Measurements from ENCODE around the gene S100PBP.

Gene S100PBP

GRCh38 chr1:32870615-32871363 is 53.3 kb downstream of the S100PBP start, which contains the start of gene FNDC5:
Gene FNDC5 (minus strand): TSS chr1:32870912.
- Histone ChIP-seq H3K4me2 (ENCODE audit: low read length, poor library complexity, severe bottlenecking) (peak within 1 kb of the TSS; percentile 92), H2BK12ac (ENCODE audit: low read length in 2 of 2) (peak within 1 kb of the TSS in 1 of 2 experiments; percentile 70), H3K36me3 (ENCODE audit: control insufficient read depth in 1 of 2, insufficient read depth in 2 of 2, low read depth in 1 of 2, low read length in 2 of 2) (peaks cover 0 to 8% of the 10 kb centered on the region in 2 experiments), H2BK120ac (ENCODE audit: low read depth, low read length) (no peak within 1 kb of the TSS), H2BK15ac (ENCODE audit: low read depth, poor library complexity, severe bottlenecking) (peak within 1 kb of the TSS; percentile 6), H3K9ac (ENCODE audit: low read length) (peak within 1 kb of the TSS; percentile 65), H3K18ac (ENCODE audit: low read depth in 1 of 2, low read length in 2 of 2) (peak within 1 kb of the TSS in 1 of 2 experiments; percentile 48), H3K9me3 (ENCODE audit: control insufficient read depth, low read length) (no peaks in the 10 kb centered on the region), H3K14ac (ENCODE audit: low read length in 2 of 2) (peak within 1 kb of the TSS in 1 of 2 experiments; percentile 87), H3K4me1 (ENCODE audit: control insufficient read depth, insufficient read depth, low read depth, low read length) (peaks cover 16% of the 10 kb centered on the region), H3K79me1 (replicated peaks; ENCODE audit: low read length, poor library complexity, severe bottlenecking) (no peaks in the 10 kb centered on the region), H3K23ac (ENCODE audit: low read length in 2 of 2) (peak within 1 kb of the TSS; percentile 26 to 27), H3K4me3 (ENCODE audit: insufficient read depth in 1 of 2, low read depth in 1 of 2, low read length in 2 of 2) (peak within 1 kb of the TSS; percentile 52 to 70), H3K4ac (ENCODE audit: low read depth in 1 of 2, low read length in 2 of 2) (no peak within 1 kb of the TSS), H2AFZ (ENCODE audit: low read depth, low read length) (no peak within 1 kb of the TSS), H3K27me3 (ENCODE audit: control insufficient read depth in 1 of 2, insufficient read depth in 1 of 2, low read length in 2 of 2) (peaks cover 31 to 33% of the 10 kb centered on the region in 2 experiments), H3K27ac (ENCODE audit: low read length, poor library complexity, severe bottlenecking) (no peak within 1 kb of the TSS), H4K91ac (ENCODE audit: low read length) (no peak within 1 kb of the TSS), H2AK5ac (ENCODE audit: low read length, severe bottlenecking) (no peak within 1 kb of the TSS), H4K8ac (ENCODE audit: low read length) (peak within 1 kb of the TSS; percentile 14), H2BK5ac (ENCODE audit: low read depth, low read length, poor library complexity, severe bottlenecking) (no peak within 1 kb of the TSS)
- WGBS: 5% methylated on average over 46 of the region's 99 CpGs
- DNase-seq: peak; percentile 17

GRCh38 chr1:32871364-32872191 is 54.1 kb downstream of the S100PBP start:
- Histone ChIP-seq H3K4ac (ENCODE audit: low read depth in 1 of 2, low read length in 2 of 2) (no peak overlapping the region), H3K27me3 (ENCODE audit: control insufficient read depth in 1 of 2, insufficient read depth in 1 of 2, low read length in 2 of 2) (peaks cover 31 to 38% of the 10 kb centered on the region in 2 experiments), H3K9ac (ENCODE audit: low read length) (peak overlapping the region; percentile 65), H2AFZ (ENCODE audit: low read depth, low read length) (no peak overlapping the region), H3K23ac (ENCODE audit: low read length in 2 of 2) (peak overlapping the region; percentile 26 to 27), H3K36me3 (ENCODE audit: control insufficient read depth in 1 of 2, insufficient read depth in 2 of 2, low read depth in 1 of 2, low read length in 2 of 2) (peaks cover 0 to 8% of the 10 kb centered on the region in 2 experiments), H4K91ac (ENCODE audit: low read length) (no peak overlapping the region), H3K14ac (ENCODE audit: low read length in 2 of 2) (peak overlapping the region in 1 of 2 experiments; percentile 87), H3K18ac (ENCODE audit: low read depth in 1 of 2, low read length in 2 of 2) (peak overlapping the region in 1 of 2 experiments; percentile 48), H2BK15ac (ENCODE audit: low read depth, poor library complexity, severe bottlenecking) (no peak overlapping the region), H4K8ac (ENCODE audit: low read length) (peak overlapping the region; percentile 1), H3K9me3 (ENCODE audit: control insufficient read depth, low read length) (no peaks in the 10 kb centered on the region), H3K27ac (ENCODE audit: low read length, poor library complexity, severe bottlenecking) (no peak overlapping the region), H2BK5ac (ENCODE audit: low read depth, low read length, poor library complexity, severe bottlenecking) (no peak overlapping the region), H2AK5ac (ENCODE audit: low read length, severe bottlenecking) (no peak overlapping the region), H3K4me2 (ENCODE audit: low read length, poor library complexity, severe bottlenecking) (peak overlapping the region; percentile 92), H3K4me1 (ENCODE audit: control insufficient read depth, insufficient read depth, low read depth, low read length) (peaks cover 18% of the 10 kb centered on the region), H3K79me1 (replicated peaks; ENCODE audit: low read length, poor library complexity, severe bottlenecking) (no peaks in the 10 kb centered on the region), H3K4me3 (ENCODE audit: insufficient read depth in 1 of 2, low read depth in 1 of 2, low read length in 2 of 2) (peak overlapping the region; percentile 52 to 70), H2BK120ac (ENCODE audit: low read depth, low read length) (no peak overlapping the region), H2BK12ac (ENCODE audit: low read length in 2 of 2) (peak overlapping the region in 1 of 2 experiments; percentile 70)
- DNase-seq: peak; percentile 11
- WGBS: 43% methylated on average over 10 of the region's 13 CpGs

GRCh38 chr1:32872192-32872460 is 54.7 kb downstream of the S100PBP start:
- no peaks in the 10 kb centered on the region for H3K79me1 ChIP-seq (replicated peaks; ENCODE audit: low read length, poor library complexity, severe bottlenecking)
- H3K4ac ChIP-seq (ENCODE audit: low read depth in 1 of 2, low read length in 2 of 2): no peak overlapping the region
- H2BK15ac ChIP-seq (ENCODE audit: low read depth, poor library complexity, severe bottlenecking): no peak overlapping the region
- no peak for DNase-seq
- H2BK5ac ChIP-seq (ENCODE audit: low read depth, low read length, poor library complexity, severe bottlenecking): peak overlapping the region; percentile 3
- H4K91ac ChIP-seq (ENCODE audit: low read length): no peak overlapping the region
- H4K8ac ChIP-seq (ENCODE audit: low read length): no peak overlapping the region
- H3K4me2 ChIP-seq (ENCODE audit: low read length, poor library complexity, severe bottlenecking): no peak overlapping the region
- no peak overlapping the region for H3K14ac ChIP-seq (ENCODE audit: low read length in 2 of 2)
- H2BK120ac ChIP-seq (ENCODE audit: low read depth, low read length): no peak overlapping the region
- no peak overlapping the region for H3K27ac ChIP-seq (ENCODE audit: low read length, poor library complexity, severe bottlenecking)
- H3K9ac ChIP-seq (ENCODE audit: low read length): no peak overlapping the region
- no peak overlapping the region for H2AFZ ChIP-seq (ENCODE audit: low read depth, low read length)
- H3K36me3 ChIP-seq (ENCODE audit: control insufficient read depth in 1 of 2, insufficient read depth in 2 of 2, low read depth in 1 of 2, low read length in 2 of 2): peaks cover 0 to 8% of the 10 kb centered on the region in 2 experiments
- peaks cover 35 to 42% of the 10 kb centered on the region in 2 experiments for H3K27me3 ChIP-seq (ENCODE audit: control insufficient read depth in 1 of 2, insufficient read depth in 1 of 2, low read length in 2 of 2)
- H3K4me3 ChIP-seq (ENCODE audit: insufficient read depth in 1 of 2, low read depth in 1 of 2, low read length in 2 of 2): peak overlapping the region in 1 of 2 experiments; percentile 0
- H3K23ac ChIP-seq (ENCODE audit: low read length in 2 of 2): no peak overlapping the region
- H3K9me3 ChIP-seq (ENCODE audit: control insufficient read depth, low read length): no peaks in the 10 kb centered on the region
- H2AK5ac ChIP-seq (ENCODE audit: low read length, severe bottlenecking): no peak overlapping the region
- no peak overlapping the region for H3K18ac ChIP-seq (ENCODE audit: low read depth in 1 of 2, low read length in 2 of 2)
- WGBS: 62% methylated on average over 7 of the region's 7 CpGs
- H3K4me1 ChIP-seq (ENCODE audit: control insufficient read depth, insufficient read depth, low read depth, low read length): peaks cover 19% of the 10 kb centered on the region
- no peak overlapping the region for H2BK12ac ChIP-seq (ENCODE audit: low read length in 2 of 2)

GRCh38 chr1:32873484-32873883 is 56.0 kb downstream of the S100PBP start:
- 90% methylated on average over 4 of the region's 5 CpGs for WGBS
- Histone ChIP-seq H3K14ac (ENCODE audit: low read length in 2 of 2) (no peak overlapping the region), H3K36me3 (ENCODE audit: control insufficient read depth in 1 of 2, insufficient read depth in 2 of 2, low read depth in 1 of 2, low read length in 2 of 2) (no peaks in the 10 kb centered on the region), H3K9ac (ENCODE audit: low read length) (no peak overlapping the region), H3K4me2 (ENCODE audit: low read length, poor library complexity, severe bottlenecking) (no peak overlapping the region), H2BK120ac (ENCODE audit: low read depth, low read length) (no peak overlapping the region), H3K23ac (ENCODE audit: low read length in 2 of 2) (no peak overlapping the region), H3K4ac (ENCODE audit: low read depth in 1 of 2, low read length in 2 of 2) (no peak overlapping the region), H2BK15ac (ENCODE audit: low read depth, poor library complexity, severe bottlenecking) (no peak overlapping the region), H4K8ac (ENCODE audit: low read length) (no peak overlapping the region), H3K27me3 (ENCODE audit: control insufficient read depth in 1 of 2, insufficient read depth in 1 of 2, low read length in 2 of 2) (peaks cover 43 to 48% of the 10 kb centered on the region in 2 experiments), H2BK12ac (ENCODE audit: low read length in 2 of 2) (no peak overlapping the region), H3K4me3 (ENCODE audit: insufficient read depth in 1 of 2, low read depth in 1 of 2, low read length in 2 of 2) (no peak overlapping the region), H3K9me3 (ENCODE audit: control insufficient read depth, low read length) (no peaks in the 10 kb centered on the region), H2BK5ac (ENCODE audit: low read depth, low read length, poor library complexity, severe bottlenecking) (no peak overlapping the region), H3K4me1 (ENCODE audit: control insufficient read depth, insufficient read depth, low read depth, low read length) (peaks cover 23% of the 10 kb centered on the region), H3K18ac (ENCODE audit: low read depth in 1 of 2, low read length in 2 of 2) (no peak overlapping the region), H4K91ac (ENCODE audit: low read length) (no peak overlapping the region), H3K79me1 (replicated peaks; ENCODE audit: low read length, poor library complexity, severe bottlenecking) (no peaks in the 10 kb centered on the region), H2AFZ (ENCODE audit: low read depth, low read length) (no peak overlapping the region), H3K27ac (ENCODE audit: low read length, poor library complexity, severe bottlenecking) (no peak overlapping the region), H2AK5ac (ENCODE audit: low read length, severe bottlenecking) (no peak overlapping the region)
- no peak for DNase-seq
